Stimulated activated CD4-positive, alpha-beta T cell treated with anti-CD3 and anti-CD28 coated beads, TNF-alpha, amount 100 ng/mL, for 1 hour (primary cell): ENCODE measurements around the gene TGM2.

Experiments
- DNase-seq, 3 donors: peaks; one replicate each; pipeline ENCODE4 v3.0.0-alpha.2; 2020; ENCODE audit warnings: low read depth in 3 of 3, low spot score in 1 of 3

TGM2 gene

GRCh38 chr20:38165089-38165965, at the start of gene TGM2:
TGM2 (minus strand) TSS chr20:38165270; CDS start chr20:38165198, 72 bp downstream.
- DNase-seq: peak in 1 of 3 donors; percentile 12

- no peak for DNase-seq
Measured at GRCh38 chr20:38214256-38215193, 49.5 kb upstream of the TGM2 start.

GRCh38 chr20:38213607-38213940, 48.5 kb upstream of the TGM2 start:
- DNase-seq: no peak

- no peak for DNase-seq
Measured at GRCh38 chr20:38212806-38213606, 47.9 kb upstream of the TGM2 start.

- no peak for DNase-seq
Measured at GRCh38 chr20:38211200-38212097, 46.4 kb upstream of the TGM2 start.

GRCh38 chr20:38210741-38211140, 45.7 kb upstream of the TGM2 start:
- no peak for DNase-seq

GRCh38 chr20:38209736-38210405, 44.8 kb upstream of the TGM2 start:
- no peak for DNase-seq

GRCh38 chr20:38209054-38209675, 44.1 kb upstream of the TGM2 start:
- no peak for DNase-seq

- no peak for DNase-seq
Measured at GRCh38 chr20:38208523-38208922, 43.5 kb upstream of the TGM2 start.

GRCh38 chr20:38208088-38208487, 43.0 kb upstream of the TGM2 start:
- DNase-seq: no peak

- no peak for DNase-seq
Measured at GRCh38 chr20:38207621-38208020, 42.6 kb upstream of the TGM2 start.

GRCh38 chr20:38205001-38205400, 39.9 kb upstream of the TGM2 start:
- DNase-seq: no peak

GRCh38 chr20:38203981-38204357, 38.9 kb upstream of the TGM2 start:
- DNase-seq: no peak

- no peak for DNase-seq
Measured at GRCh38 chr20:38203337-38203980, 38.4 kb upstream of the TGM2 start.

- DNase-seq: no peak
Measured at GRCh38 chr20:38202982-38203293, 37.9 kb upstream of the TGM2 start.

- no peak for DNase-seq
Measured at GRCh38 chr20:38202153-38202981, 37.3 kb upstream of the TGM2 start.

GRCh38 chr20:38201356-38201755, 36.3 kb upstream of the TGM2 start:
- no peak for DNase-seq

- no peak for DNase-seq
Measured at GRCh38 chr20:38200646-38201045, 35.6 kb upstream of the TGM2 start.
